Renal pelvis (tissue), 4 donors: ENCODE measurements around the gene GLIPR1. TPM values are rescaled to one million over a fixed set of nuclear protein-coding genes. Genes with fewer than 3 reads are reported as not detected.
"Not testable (repeated sequence)": the region's sequence is repeated elsewhere in the genome, so short reads cannot be mapped to it uniquely, and the experiment has no call there.

Experiments used
- DNase-seq: peaks from one replicate; pipeline ENCODE4 v3.0.0-alpha.2; 2013
- polyA plus RNA-seq, 3 donors: library from polyadenylated mRNA; unstranded; fragments of 120-200 nt; gene quantifications; one replicate each; pipeline ENCODE4 v1.2.1, GENCODE V29; 2013; ENCODE audit not compliant: insufficient read length in 3 of 3

Gene GLIPR1
- polyA plus RNA-seq, 3 donors = 10.2 to 16.3 (median 13.2) TPM

GRCh38 chr12:75460204-75460603 lies 20.4 kb upstream of the GLIPR1 start:
- DNase-seq = no peak

GRCh38 chr12:75471902-75472890 lies 8.4 kb upstream of the GLIPR1 start:
- no peak for DNase-seq

GRCh38 chr12:75474116-75474515 lies 6.4 kb upstream of the GLIPR1 start:
- no peak for DNase-seq

- no peak for DNase-seq
Measured at GRCh38 chr12:75476071-75476470, 4.5 kb upstream of the GLIPR1 start.

- no peak for DNase-seq
Measured at GRCh38 chr12:75477137-75477536, 3.4 kb upstream of the GLIPR1 start.

- DNase-seq = no peak
Measured at GRCh38 chr12:75478116-75478794, 2.3 kb upstream of the GLIPR1 start.

GRCh38 chr12:75479963-75480461 lies 543 bp upstream of the GLIPR1 start:
- no peak for DNase-seq

- DNase-seq = no peak
Measured at GRCh38 chr12:75481013-75481705, 604 bp downstream of the GLIPR1 start.

GRCh38 chr12:75481774-75482173 lies 1.2 kb downstream of the GLIPR1 start:
- no peak for DNase-seq

- no peak for DNase-seq
Measured at GRCh38 chr12:75482646-75483045, 2.1 kb downstream of the GLIPR1 start.

GRCh38 chr12:75483431-75483830 lies 2.9 kb downstream of the GLIPR1 start:
- no peak for DNase-seq

GRCh38 chr12:75484450-75484849 lies 3.9 kb downstream of the GLIPR1 start:
- DNase-seq = not testable (repeated sequence)

GRCh38 chr12:75487308-75487707 lies 6.8 kb downstream of the GLIPR1 start:
- DNase-seq = no peak

GRCh38 chr12:75488553-75488952 lies 8.0 kb downstream of the GLIPR1 start:
- no peak for DNase-seq

GRCh38 chr12:75489187-75489586 lies 8.6 kb downstream of the GLIPR1 start:
- DNase-seq = no peak

- no peak for DNase-seq
Measured at GRCh38 chr12:75489613-75490210, 9.2 kb downstream of the GLIPR1 start.

GRCh38 chr12:75491169-75491568 lies 10.6 kb downstream of the GLIPR1 start:
- no peak for DNase-seq

- no peak for DNase-seq
Measured at GRCh38 chr12:75503459-75503858, 22.9 kb downstream of the GLIPR1 start.

GRCh38 chr12:75503866-75504265 lies 23.3 kb downstream of the GLIPR1 start:
- DNase-seq = no peak

- no peak for DNase-seq
Measured at GRCh38 chr12:75505706-75506312, 25.3 kb downstream of the GLIPR1 start.

- no peak for DNase-seq
Measured at GRCh38 chr12:75507086-75507485, 26.5 kb downstream of the GLIPR1 start.
